HL-60/S4 treated with phorbol 12-myristate 13-acetate at 8.2 ng/mL for 4 days and 3 days (cell line): ENCODE results near the gene UFD1.

Experiments used
- in situ Hi-C: fragments of 300-500 bp; cut with MboI; formaldehyde crosslinking; loops from 2 replicates; pipeline ENCODE4 v1.15.0; 2022; ENCODE audit warnings: low sequenced_read_pairs

The UFD1 gene

GRCh38 chr22:19497245-19497644, 18.3 kb upstream of the UFD1 start:
- in situ Hi-C loops: no loop called here

- in situ Hi-C loops: no loop called here
Measured at GRCh38 chr22:19496324-19496630, 17.3 kb upstream of the UFD1 start.

GRCh38 chr22:19495562-19496323, 16.8 kb upstream of the UFD1 start:
- in situ Hi-C loops: no loop called here

- in situ Hi-C loops: no loop called here
Measured at GRCh38 chr22:19494676-19495173, 15.7 kb upstream of the UFD1 start.

- in situ Hi-C loops: no loop called here
Measured at GRCh38 chr22:19494001-19494560, 15.1 kb upstream of the UFD1 start.

GRCh38 chr22:19492504-19493174, 13.6 kb upstream of the UFD1 start:
- in situ Hi-C loops: no loop called here

- in situ Hi-C loops: no loop called here
Measured at GRCh38 chr22:19490628-19491230, 11.7 kb upstream of the UFD1 start.

GRCh38 chr22:19488884-19489843, 10.2 kb upstream of the UFD1 start:
- in situ Hi-C loops: no loop called here

GRCh38 chr22:19488285-19488684, 9.3 kb upstream of the UFD1 start:
- in situ Hi-C loops: no loop called here

GRCh38 chr22:19483481-19484244, 4.7 kb upstream of the UFD1 start:
- in situ Hi-C loops: no loop called here

- in situ Hi-C loops: no loop called here
Measured at GRCh38 chr22:19482297-19482696, 3.3 kb upstream of the UFD1 start.

GRCh38 chr22:19480789-19481188, 1.8 kb upstream of the UFD1 start:
- in situ Hi-C loops: no loop called here

- in situ Hi-C loops: no loop called here
Measured at GRCh38 chr22:19480173-19480568, 1.2 kb upstream of the UFD1 start.

- in situ Hi-C loops: no loop called here
Measured at GRCh38 chr22:19479355-19480172, 571 bp upstream of the UFD1 start, which contains the start of gene CDC45. Gene CDC45 (plus strand): TSS chr22:19479920. CDS start chr22:19479969, 49 bp downstream.

- in situ Hi-C loops: no loop called here
Measured at GRCh38 chr22:19478045-19478900, 720 bp downstream of the UFD1 start.

GRCh38 chr22:19477321-19478044, 1.5 kb downstream of the UFD1 start:
- in situ Hi-C loops: no loop called here

- in situ Hi-C loops: no loop called here
Measured at GRCh38 chr22:19476023-19476422, 3.0 kb downstream of the UFD1 start.
